KG1 (cell line): ENCODE results near the gene KRT7.

ENCODE experiments used
- DNase-seq: peaks from one replicate; lab custom pipeline; 2025; lab: John Stamatoyannopoulos, UW

Gene KRT7

GRCh38 chr12:52211716-52212585, 21.1 kb upstream of the KRT7 start:
- no peak for DNase-seq

- DNase-seq, result no peak
Measured at GRCh38 chr12:52212701-52213563, 20.1 kb upstream of the KRT7 start.

DNA sequence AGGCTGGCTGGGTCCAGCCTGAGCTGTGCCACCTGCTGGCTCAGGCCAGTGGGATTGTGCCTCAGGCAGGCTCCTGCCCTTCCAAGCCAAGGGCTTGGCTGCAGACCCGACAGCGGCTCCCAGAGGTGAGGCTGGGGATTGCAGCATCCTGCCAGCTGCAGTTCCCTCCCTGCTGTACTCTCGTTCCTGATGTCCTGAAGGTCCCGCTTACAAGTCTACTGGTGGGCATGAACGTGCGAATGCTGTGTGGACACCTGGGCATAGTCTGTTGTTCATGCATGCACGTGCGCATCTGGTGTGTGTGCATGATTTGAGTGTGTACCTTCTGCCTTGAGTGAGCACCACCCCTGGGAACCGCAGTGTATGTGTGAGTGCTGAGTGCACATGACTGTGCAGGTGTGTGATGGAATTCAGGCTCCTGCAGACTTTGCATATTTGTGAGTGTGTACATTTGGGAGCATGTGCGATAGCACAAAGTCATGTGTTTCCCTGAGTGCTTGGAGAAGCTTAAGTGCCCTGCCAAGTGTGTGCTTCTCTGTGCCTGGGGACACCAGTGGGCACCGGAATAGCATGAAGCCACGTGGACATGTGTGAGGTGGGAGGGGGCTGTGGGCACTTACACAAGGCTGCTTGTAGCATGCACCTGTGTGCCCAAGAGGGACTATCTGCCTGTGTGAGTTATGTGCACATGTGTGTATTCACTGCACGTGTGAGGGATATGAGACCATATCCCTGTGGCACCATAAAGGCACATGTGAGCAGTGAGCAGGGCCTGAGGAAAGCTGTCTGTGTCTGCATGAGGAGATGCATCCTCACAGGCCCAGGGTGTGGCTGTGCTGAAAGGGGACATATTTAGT, 19.3 kb upstream of the KRT7 start:
- DNase-seq, result peak; percentile 12

- DNase-seq, result no peak
Measured at GRCh38 chr12:52214421-52214802, 18.6 kb upstream of the KRT7 start.

- no peak for DNase-seq
Measured at GRCh38 chr12:52215587-52216031, 17.4 kb upstream of the KRT7 start.

- no peak for DNase-seq
Measured at GRCh38 chr12:52216100-52216499, 16.9 kb upstream of the KRT7 start.

- no peak for DNase-seq
Measured at GRCh38 chr12:52216807-52217206, 16.2 kb upstream of the KRT7 start.

GRCh38 chr12:52217223-52217622, 15.8 kb upstream of the KRT7 start:
- no peak for DNase-seq

DNA sequence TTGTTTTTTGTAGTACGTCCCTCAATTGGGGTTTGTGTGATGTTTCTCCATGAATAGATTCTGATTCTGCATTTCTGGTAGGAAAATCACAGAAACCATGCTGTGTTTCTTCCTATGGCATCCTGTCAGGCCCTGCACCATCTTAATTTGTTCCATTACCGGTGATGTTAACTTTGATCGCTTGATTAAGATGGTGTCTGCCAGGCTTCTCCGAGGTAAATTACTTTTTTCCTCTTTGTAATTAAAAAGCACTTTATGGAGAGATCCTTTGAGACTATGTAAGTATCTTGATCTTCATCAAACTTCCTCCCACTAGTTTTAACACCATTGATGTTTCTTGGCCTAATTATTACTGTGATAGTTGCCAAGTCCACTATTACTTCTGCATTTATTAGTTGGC, 15.0 kb upstream of the KRT7 start:
- DNase-seq, result no peak

DNA sequence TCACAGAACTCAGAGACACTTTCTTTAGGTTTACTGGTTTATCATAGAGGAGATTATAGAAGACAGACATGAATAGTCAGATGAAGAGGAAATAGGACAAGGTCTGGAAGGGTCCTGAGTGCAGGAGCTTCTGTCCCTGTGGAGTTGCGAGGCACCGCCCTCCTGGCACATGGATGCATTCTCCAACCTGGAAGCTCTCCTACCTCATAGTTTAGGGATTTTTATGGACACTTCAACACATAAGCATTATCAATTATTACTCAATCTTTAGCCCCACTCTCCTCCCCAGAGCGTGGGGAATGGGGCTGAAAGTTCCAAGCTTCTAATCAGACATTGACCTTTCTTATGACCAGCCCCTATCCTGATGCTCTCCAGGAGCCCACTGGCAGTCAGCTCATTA, 12.6 kb upstream of the KRT7 start:
- DNase-seq, result no peak

DNA sequence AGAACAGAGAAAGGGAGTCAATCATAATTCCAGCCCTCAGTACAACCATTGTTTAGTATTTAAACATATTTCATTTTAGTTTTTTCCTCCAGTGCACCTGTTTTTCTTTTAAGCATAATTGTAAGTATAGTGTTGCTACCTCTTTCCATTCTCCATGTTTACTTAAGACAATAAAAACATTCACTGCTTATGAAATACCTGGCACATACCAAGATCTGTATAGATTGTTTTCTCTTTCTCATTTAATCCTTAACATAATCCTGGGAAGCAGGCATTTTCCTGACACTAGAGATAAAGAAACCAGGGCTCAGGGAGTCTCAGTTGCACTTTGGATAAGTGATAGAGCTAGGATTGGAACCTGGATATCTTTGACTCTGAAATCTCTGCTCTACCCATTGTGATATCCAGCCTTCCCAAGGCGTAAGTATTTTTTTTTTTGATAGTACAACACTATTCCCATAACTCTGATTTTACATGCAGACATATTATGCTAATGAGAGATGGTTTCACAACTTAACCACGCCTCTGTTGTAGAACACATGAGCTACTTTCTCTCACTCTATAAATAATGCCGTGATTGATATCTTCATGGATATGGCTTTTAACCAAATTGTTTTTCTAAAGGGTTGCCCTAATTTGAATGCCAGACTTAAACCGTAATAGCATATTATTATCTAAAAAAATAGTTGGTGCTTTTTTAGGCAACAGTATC, 11.8 kb upstream of the KRT7 start:
- no peak for DNase-seq

DNA sequence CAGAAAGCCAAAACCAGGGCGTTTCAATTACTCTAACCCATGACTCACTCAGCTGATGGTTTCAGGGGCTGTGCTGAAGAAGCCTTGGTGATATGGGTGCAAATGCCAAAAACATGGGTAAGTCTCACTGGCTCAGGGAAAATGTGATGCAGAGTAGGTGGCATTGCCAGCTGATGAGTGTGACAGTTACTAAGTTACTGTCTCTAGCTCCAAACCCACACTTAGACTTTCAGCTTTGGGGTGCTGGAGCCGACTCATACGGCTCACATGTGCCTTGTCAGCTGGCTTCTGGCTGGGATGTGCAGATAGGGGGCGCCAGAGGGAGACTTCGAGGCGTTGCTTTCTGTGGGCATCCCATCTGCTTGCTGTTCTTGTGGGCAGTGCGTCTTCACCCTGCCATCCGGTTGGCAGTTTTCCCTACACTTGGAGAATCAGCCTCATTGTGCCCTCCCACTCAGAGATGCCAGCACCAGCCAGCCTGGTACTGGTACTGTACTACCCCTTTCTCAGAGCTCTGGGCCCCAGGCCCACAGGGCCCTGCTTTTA, 11.1 kb upstream of the KRT7 start:
- no peak for DNase-seq

DNA sequence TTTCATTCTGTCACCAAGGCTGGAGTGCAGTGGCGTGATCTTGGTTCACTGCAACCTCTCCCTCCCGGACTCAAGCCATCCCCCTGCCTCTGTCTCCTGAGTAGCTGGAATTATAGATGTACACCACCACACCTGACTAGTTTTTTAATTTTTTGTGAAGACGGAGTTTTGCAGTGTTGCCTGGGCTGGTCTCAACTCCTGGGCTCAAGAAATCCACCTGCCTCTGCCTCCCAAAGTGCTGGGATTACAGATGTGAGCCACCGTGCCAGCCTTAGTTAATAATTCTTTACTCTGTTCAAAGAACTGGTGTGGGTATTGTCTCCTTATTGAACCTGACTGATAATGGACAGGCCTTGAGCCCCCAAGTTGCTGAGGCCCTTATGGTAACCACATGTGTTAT, 10.4 kb upstream of the KRT7 start:
- no peak for DNase-seq

- DNase-seq, result no peak
Measured at GRCh38 chr12:52223406-52224039, 9.5 kb upstream of the KRT7 start.

GRCh38 chr12:52224151-52224550, 8.9 kb upstream of the KRT7 start:
- DNase-seq, result no peak

- DNase-seq, result no peak
Measured at GRCh38 chr12:52225752-52226151, 7.3 kb upstream of the KRT7 start.

GRCh38 chr12:52226446-52226845, 6.6 kb upstream of the KRT7 start:
- DNase-seq, result no peak

DNA sequence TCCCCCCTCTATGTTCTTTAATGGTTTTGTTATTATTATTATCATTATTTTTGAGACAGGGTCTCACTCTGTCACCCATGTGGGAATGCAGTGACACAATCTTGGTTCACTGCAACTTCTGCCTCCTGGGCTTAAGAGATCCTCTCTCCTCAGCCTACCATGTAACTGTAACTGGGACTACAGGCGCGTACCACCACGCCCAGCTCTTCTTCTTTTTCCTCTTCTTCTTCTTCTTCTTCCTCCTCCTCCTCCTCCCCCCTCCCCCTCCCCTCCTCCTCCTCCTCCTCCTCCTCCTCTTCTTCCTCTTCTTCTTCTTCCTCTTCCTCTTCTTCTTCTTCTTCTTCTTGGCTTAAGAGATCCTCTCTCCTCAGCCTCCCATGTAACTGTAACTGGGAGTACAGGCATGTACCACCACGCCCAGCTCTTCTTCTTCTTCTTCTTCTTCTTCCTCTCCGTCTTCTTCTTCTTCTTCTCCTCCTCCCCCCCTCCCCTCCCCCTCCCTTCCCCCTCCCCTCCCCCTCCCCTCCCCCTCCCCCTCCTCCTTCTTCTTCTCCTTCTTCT, 5.4 kb upstream of the KRT7 start:
- DNase-seq, result no peak

GRCh38 chr12:52228366-52228765, 4.7 kb upstream of the KRT7 start:
- no peak for DNase-seq

DNA sequence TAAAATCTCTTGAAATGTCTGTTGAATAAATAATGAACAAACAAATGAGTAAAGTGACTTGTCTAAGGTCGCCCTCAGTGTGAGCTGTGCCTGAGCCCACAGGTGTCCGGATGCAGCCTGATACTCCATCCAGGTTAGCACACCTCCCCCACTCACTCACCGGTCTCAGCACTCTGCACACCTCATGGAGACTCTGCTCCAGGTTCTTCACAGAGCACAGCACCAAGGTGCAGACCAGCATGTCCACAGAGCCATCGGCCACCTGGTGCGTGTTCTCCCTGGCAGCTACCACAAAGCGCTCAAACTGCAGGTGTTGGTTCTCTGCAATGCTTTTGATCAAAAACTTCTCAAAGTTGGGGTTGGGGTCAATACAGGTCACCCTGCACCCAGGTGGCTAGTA, 4.1 kb upstream of the KRT7 start:
- DNase-seq, result no peak
